ENCODE data around the gene CTBP2.

CTBP2 gene

DNA sequence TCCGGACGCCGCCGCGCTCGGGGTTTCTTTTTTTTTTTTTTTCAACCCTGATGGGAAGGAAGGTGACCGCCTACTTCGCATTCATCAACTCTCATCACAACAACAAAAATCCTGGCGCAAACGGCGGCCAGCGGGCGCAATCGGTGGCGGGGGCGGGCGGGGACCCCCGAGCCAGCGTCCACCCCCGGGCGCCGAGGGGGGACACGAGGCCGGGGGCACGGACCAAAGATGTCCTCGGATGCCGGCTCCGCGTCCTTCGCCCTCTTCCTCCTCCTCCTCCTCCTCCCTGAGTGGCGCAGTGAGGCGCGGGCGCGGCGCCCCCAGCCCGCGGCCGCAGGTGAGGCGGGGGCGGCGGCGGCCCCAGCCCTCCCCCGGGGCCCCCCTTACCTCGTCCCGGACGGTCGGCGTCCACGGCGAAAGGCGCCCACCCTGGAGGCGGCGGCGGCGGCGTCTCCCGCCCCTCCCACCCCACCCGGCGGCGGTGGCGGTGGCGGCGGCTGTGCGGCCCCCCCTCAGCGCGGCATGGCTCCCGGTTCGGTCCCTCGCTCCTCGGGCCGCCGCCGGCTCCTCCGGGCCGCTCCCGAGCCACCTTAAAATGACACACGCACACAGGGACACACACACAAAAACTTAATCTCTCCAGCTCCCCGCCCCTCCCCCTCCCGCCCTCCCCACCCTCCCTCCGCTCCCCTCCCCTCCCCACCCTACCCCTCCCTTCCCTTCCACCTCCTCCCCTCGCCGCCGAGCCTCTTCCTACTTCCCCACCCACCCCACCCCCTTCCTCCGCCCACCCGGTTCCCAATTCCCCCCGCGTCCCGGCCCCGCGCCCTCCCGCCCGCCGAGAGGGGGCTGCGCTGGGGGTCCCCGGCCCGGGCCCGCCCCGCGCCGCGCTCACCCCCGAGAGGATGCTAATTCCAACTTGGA lies at the start of gene CTBP2:
CTBP2 (minus strand) TSS at position 632 of the 924 bp plus-strand sequence.
- no peak for DNase-seq (ENCODE audit: low read depth)

DNA sequence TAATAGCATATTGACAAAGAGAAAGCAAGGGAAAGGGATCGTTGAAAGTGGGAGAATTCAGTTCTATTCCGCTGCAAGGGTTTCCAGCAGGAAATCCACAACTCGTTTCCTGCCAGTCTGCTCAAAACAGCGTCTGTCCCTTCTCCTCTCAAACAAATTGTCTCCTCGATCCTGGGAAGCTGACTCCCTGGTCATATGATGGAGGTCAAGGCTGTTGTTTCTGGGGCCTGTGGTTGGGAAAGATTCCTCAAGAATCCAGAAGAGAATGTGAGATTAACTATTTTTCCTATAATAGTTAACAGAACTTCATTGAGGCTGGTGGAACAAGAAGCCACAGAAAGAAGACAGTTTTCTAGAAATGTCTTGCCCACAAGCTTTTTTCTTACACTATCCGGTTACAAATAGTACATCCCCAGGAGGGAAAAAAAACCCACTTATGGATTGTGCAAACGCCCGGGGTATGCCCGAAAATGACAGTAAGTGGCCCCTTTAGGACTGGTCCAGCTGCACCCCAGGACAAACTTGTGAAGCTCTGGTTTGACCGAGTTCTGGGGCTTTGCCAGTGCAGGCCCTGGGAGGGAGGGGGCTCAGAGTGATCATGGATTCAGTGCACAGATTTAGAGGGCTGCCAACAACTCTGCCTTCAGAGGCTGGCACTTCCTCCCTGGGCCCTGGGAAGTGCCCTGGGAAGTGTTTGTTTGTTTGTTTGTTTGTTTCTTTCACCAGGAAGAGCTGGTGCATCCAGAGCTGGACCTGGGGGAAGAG lies 49.4 kb upstream of the CTBP2 start:
- no peak for DNase-seq (ENCODE audit: low read depth)

DNA sequence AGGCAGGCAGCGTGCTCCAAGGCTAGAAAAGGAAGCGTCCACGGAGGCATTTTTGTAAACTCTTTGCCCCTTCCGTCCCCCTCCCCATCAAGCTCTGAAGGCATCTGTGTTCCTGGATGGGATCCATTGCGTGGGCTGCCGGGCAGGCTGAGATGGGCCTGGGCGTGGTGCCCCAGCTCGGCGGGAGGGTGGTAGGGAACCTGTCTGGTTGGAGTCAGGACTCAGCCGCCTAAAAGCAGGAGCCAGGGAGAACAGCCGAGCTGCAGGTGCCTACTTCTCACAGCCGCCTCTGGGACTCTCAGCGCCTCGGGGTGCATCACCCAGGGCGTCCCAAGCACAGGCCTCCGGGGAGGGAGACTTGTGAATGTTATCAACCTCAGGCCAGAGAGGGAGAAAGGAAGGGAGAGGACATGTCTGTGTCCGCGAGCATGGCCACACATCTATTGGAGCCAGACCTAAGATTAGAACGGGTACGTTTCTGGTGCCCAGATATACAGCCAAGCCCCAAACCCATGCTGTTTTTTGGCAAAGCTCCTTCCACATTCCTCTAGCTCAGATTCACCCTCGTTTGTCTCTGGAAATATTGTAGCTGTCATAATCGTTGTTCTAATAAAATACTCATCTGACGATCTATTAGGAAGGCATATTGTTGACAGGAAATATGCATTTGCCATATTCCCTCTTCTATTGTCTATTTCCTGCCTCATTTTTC lies 48.6 kb upstream of the CTBP2 start:
- no peak for DNase-seq (ENCODE audit: low read depth)

DNA sequence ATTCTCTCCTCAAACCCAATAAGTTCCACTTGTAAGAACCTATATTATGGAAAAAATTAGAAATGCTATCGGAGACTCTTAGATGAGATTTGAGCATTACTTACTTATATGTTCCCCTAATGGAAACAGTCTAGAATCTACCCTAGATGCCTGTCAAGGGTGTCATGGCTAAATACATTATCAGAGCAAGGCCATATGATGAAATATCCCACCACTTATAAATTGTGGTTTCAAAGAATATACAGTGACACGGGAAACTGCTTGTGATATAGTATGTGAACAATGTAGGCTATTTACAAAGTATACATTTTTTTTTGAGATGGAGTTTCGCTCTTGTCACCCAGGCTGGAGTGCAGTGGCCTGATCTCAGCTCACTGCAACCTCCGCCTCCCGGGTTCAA lies 46.3 kb upstream of the CTBP2 start:
- DNase-seq (ENCODE audit: low read depth): no peak

DNA sequence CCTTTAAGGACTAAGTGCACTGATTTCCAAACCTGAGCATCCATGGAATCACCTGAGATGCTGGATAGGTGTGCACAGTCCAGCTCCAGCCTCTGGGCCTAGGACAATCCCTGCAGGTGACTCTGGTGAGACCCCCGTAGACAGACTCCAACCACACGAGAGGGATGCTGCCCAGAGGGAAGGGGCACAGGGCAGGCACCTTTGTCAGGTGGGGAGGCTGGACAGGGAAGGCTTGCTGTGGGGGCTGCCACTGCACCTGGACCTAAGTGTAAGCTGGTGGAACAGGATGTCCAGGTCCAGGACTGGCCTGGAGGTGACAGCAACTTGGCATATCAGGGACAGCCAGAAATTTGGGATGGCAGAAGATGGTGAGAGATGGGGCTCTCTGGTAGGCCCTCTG lies 45.1 kb upstream of the CTBP2 start:
- DNase-seq (ENCODE audit: low read depth): no peak

DNA sequence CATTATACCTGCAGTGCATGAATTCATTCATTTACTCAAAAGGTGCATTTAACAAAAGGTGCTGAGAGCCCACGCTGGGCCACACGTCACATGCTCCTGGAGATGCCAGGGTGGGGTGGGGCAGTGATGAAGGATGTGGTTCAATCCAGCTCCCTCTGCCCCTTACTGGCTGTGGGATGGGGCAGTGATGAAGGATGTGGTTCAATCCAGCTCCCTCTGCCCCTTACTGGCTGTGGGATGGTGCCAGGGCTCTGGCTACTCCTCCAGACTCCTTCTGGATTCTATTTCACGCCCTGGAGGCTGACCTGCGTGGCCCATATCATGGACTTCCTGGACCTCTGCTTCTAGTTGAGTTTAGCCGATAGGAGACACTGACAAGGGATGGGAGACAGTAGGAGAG lies 44.0 kb upstream of the CTBP2 start:
- DNase-seq (ENCODE audit: low read depth): no peak

DNA sequence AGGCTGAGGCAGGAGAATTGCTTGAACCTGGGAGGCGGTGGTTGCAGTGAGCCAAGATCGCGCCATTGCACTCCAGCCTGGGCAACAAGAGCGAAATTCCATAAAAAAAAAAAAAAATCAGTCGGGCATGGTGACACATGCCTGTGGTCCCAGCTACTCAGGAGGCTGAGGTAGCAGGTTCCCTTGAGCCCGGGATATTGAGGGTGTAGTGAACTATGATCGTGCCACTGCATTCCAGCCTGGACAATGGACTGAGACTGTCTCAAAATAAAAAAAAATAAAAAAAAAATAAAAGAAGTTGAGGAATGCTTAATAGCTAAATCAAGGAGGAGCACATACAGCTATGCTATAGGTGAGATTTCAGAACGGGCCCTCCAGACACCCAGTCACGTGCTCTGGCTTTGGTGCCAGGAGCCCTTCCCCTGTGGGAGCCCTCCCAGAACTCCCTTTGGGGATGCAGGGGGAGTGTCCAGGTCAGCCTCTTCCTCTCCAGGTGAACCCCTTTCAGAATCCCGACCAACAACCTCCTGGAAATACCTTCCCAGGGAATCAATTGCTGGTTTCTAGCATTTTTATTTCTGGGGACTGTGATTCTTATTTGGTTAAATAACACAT lies 42.9 kb upstream of the CTBP2 start:
- DNase-seq (ENCODE audit: low read depth): no peak

DNA sequence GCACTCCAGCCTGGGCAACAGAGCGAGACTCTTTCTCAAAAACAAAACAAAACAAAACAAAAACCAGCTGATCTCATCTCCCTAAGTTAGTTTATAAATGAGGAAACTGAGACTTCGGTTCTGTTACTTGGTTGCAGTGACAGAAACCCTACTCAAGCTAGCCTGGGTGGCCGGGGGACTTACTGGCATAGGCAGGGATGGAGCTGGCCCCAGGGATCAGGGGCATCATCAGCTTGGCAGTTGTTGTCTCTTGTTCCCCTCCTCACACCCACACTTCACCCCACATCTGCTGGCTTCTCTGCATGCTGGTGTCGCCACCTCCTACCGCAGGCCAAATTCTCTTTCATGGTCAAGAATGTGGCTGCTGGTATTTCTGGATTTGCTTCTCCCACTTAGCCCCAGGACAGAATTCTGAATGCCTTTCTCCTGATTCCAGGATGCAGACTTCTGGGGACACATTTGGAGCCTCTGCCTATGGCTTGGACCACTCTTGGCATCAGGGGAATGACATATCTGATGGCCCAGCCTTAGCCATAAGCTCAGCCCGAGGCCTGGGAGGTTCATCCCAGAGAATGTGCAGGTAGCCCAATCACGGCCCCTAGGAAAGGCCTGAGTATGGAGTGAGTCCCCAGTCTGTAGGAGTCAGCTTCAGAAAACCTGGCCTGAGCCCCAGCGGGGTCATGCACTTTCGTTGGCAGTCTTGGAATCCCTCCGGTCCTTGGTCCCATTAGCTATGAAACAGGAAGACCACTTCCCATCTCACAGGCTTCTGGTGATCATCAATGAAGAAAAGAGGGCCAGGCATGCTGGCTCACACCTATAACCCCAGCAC lies 41.6 kb upstream of the CTBP2 start:
- no peak for DNase-seq (ENCODE audit: low read depth)

DNA sequence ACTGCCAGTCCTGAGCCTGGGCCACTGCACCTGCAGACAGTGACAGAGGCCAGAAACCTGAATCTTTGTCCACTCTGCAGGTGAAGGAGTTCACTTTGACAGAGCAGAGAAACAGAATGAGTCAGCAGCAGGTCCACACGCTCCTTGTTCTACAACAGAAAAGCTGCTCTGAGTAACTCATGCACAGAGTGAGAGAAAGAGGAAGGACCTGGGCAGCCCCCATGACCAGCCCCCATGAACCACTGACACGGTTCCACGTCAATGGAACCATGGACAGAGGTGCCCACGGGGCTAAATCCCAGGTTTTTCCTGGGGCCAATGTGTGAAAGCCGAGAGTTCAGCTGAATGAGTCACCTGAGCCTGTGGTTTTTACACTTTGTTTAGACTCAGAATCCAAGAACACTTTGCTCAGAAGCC lies 40.8 kb upstream of the CTBP2 start:
- no peak for DNase-seq (ENCODE audit: low read depth)

DNA sequence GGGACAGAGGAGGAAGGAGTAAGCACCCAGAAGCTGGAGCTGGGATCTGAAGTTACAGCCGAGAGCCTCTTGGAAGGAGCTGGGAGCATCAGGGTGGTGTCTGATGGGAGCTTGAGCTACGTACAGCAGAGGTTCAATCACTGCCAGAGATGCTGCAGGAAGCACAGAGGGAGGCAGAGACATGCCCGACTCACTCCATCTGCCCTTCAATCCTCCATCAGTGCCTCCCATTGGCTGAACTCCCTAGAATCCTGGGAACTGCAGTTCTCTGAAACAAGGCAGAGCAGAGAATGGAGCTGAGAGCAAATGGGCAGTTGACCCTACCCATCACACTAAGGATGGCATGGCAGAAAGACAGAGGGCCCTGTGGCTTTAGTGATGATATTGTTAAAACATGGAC lies 40.0 kb upstream of the CTBP2 start:
- DNase-seq (ENCODE audit: low read depth): no peak

DNA sequence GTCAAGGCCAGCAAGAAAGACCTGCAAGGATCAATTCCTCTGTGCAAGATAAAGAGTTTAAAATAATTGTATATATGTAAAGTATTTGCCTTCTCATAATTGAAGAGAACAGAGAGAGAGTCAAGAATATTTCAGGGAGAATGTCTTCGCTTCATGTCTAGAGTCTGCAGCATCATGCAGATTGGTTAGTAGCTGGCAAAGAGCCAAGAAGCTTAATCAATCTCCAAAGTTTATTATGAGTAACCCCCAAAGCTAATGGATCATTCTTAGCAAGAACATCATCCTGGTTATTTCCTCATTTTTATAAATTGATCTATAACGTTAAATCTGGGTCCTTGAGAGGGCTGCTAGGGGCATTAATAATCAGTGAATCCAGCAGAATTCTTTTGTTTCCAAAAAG lies 38.9 kb upstream of the CTBP2 start:
- no peak for DNase-seq (ENCODE audit: low read depth)

DNA sequence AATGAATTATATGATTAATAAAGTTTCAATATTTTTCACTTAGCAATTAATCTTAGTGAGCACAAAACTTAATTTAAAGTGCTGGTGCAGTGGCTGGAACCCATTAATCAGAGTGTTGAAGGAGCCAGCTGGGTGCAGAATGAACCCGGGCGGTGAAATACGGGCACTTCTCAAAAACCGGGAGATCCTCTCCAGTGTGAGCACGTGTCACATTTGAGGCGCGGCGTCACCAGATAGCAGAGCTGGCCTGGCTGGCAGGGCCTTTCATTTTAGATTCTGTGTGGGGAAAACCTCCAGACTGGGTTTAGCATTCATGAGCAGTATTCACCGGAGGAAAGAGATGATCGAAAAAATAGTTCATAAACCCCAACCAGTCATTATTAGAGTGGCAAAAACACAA lies 34.5 kb upstream of the CTBP2 start:
- DNase-seq (ENCODE audit: low read depth): no peak

DNA sequence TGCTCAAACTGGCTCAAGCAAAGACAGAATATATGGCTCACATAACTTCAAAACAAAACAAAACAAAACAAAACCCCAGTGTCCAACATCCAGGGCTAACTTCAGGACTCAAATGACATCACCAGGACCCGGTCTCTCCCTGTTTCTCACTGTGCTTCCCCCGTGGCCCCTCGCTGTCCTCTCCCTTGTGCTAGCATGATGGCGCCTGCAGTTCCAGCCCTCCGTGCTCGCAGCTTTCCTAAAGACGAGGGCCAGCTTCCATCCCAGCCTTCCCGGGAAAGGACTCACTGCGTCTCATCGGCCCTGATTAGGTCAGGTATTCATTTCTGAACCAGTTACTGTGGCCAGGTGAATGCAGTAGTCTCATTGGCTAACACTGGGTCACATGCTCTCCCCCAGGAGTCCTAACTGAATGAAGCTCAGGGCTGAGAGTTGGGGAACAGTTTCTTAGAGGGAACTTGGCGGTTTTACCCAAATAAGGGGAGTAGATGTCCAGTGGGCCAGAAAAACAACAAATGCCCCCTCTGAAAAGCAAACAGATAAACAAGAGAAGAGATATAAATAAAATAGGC lies 33.0 kb upstream of the CTBP2 start:
- DNase-seq (ENCODE audit: low read depth): no peak

DNA sequence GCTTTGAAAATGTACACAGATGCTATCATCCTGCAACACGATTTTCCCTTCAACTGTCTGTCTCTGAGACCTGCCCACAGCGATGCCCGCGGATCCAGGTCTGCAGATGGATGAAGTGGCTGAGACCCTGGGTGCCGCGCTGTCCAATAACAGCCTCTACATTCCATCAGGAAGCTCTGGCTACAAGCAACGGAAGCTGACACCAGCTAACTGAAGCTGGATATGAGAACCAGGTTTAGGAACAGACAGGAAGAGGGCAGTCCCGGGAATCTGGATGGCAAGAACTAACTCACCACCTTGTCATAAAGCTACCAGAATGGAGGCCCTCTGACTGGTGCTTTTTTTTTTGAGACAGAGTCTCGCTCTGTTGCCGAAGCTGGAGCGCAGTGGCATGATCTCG lies 32.3 kb upstream of the CTBP2 start:
- DNase-seq (ENCODE audit: low read depth): no peak

DNA sequence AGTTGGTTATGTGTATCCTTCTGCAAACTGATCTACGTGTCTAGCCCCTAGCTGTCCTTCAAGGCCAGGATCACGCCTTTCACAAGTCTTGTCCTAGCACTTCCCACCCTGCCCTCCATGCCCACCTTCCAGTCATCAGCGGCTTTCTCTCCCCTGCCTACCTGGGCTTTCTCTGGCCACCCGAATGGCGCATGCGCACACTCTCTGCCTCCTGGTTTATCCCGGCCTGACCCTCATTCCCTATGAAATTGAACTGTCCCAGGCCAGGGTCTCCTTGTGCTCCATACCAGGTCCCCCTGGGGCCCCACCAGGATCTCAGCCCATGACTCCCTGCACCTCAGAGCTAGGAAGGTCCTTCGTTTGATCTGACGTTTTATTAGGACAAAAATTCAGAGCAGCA lies 31.6 kb upstream of the CTBP2 start:
- no peak for DNase-seq (ENCODE audit: low read depth)

DNA sequence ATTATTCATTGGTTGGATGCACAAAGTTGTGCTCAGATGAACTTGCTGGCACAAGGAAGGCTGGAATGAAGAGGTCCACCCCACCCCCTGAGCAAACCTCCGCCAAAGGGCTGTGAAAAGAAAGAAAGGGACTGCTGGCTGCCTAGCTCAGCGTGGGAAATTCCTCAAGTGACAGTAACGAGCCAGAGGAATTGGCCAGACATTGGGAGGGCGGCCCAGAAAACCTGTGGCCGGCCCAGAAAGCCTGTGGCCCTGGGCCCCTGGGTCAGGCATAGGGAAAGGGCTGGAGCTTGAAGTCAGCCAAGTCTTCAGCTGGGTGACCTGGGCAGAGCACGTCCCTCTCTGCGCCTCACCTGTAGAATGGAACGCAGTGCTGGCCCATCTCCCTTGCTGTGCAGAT lies 30.6 kb upstream of the CTBP2 start:
- no peak for DNase-seq (ENCODE audit: low read depth)

DNA sequence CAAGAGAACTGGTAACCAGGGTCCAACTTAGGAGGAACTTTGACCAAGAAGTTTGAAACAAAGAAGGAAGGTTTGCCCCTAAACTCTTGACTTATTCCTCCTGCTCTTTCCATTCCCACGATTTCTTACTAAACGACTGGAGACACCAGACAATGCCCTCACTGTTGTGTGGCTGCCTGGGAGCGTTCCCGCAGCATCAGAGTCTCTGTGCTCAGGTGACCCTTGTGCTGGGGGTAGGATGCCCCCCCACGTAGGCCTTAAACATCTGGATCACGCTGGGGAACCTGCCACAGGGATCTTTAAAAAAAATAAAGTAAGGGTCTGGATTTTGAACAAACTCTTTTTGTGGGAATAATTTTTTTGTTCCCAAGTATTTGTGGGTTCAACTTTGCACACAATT lies 30.1 kb upstream of the CTBP2 start:
- DNase-seq (ENCODE audit: low read depth): no peak

DNA sequence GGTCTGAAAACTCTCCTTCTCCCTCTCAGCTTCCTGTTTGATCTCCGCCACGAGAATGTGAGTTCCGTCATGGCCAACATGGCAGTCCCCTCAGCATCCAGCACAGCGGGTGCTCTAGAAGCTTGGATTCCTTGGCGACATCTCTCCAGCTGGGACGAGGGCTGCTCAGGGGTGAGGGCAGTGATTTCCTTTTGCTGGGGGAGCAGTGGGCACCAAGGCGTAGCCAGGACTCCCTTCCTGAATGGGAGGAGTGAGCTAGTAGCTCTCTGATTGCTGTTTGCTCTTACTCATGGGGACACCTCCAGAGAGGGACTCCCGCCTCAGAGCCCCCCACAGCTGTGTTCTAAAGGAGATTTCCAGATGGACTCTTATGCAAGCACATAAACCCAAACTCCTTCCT lies 28.8 kb upstream of the CTBP2 start:
- DNase-seq (ENCODE audit: low read depth): no peak

DNA sequence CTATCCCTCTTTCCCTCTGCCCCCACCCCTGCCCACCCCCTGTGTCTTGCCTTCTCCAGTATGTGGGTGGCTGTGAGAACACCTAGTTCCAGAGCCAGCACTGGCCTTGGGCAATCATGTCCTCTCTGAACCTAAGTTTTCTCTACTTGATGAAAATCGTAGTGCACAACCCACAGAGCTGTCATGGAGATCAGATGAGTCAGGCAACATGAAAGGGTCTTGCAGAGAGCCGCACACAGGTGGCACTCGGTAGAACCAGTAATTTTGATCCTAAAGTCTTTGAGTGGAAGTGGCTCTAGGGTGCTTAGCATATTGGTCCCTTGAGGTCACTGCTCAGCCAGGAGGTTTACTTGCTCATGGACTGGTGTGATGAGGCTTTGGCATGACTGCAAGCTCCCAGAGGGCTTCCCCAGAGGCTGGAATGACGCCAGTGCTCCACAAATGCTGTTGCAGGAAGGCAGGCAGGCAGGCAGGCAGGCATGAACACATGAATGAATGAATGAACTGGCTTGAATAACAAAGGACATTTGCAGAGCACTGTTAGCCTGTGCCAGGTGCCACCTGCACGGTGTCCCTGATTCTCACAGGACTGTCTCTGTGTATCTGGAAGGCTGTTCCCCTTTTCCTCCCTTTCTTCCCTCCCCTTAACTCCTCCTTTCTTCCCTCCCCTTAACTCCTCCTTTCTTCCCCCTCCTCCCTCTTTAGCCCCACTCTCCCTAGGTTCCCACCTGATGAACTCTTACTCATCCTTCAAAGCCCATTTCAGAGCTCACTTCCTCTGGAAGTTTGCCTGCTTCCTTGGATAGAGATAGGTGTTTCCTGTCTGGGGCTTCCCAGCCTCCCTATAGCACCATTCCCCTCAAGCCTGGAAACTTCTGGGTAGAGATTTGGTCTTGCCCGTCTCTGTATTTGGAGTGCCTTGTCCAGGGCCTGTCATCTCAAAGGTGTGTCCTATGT lies 27.2 kb upstream of the CTBP2 start:
- no peak for DNase-seq (ENCODE audit: low read depth)

All from activated T-helper 9 cell treated with anti-CD3 and anti-CD28 coated beads, Interleukin-2, amount 50 U/mL, for 16 hours (primary cell).